ENCODE measurements around the gene VAV2. TPM values are rescaled to one million over a fixed set of nuclear protein-coding genes. Genes with fewer than 3 reads are reported as not detected.

The VAV2 gene
- polyA plus RNA-seq, 2 of the 4 experiments (the other 2 are of a cell fraction), result 9.8 to 21.4 TPM

GRCh38 chr9:133754187-133754586, 237.9 kb downstream of the VAV2 start:
- ChIA-PET CTCF (interaction anchor here (1.5 to 7.0 kb wide), 2 partner anchors 12 to 38 kb away, joined by 3 to 41 read pairs; no protein-coding TSS in a partner anchor), POLR2A (no interaction called here)
- Histone ChIP-seq H3K4me2 (no peak overlapping the region), H3K27ac (no peak overlapping the region), H3K4me3 (no peak overlapping the region), H3K9me3 (no peaks in the 10 kb centered on the region), H3K4me1 (no peaks in the 10 kb centered on the region)
- DNase-seq (ENCODE audit: low read depth in 1 of 2, low spot score in 1 of 2) (no peak), ATAC-seq (no peak), FAIRE-seq (no peak)
- TF ChIP-seq, protein P1, sequence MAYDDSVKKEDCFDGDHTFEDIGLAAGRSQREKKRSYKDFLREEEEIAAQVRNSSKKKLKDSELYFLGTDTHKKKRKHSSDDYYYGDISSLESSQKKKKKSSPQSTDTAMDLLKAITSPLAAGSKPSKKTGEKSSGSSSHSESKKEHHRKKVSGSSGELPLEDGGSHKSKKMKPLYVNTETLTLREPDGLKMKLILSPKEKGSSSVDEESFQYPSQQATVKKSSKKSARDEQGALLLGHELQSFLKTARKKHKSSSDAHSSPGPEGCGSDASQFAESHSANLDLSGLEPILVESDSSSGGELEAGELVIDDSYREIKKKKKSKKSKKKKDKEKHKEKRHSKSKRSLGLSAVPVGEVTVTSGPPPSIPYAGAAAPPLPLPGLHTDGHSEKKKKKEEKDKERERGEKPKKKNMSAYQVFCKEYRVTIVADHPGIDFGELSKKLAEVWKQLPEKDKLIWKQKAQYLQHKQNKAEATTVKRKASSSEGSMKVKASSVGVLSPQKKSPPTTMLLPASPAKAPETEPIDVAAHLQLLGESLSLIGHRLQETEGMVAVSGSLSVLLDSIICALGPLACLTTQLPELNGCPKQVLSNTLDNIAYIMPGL (CRISPR knock-in tag; IDR thresholded peaks at IDR 0.05; ENCODE audit: borderline replicate concordance), result no peak
- no peak for TF ChIP-seq HDAC2 (IDR thresholded peaks at IDR 0.05)
- no peak for TF ChIP-seq CBX2 (IDR thresholded peaks at IDR 0.05; ENCODE audit: borderline replicate concordance, low read depth)
- no peak for TF ChIP-seq EP300 (IDR thresholded peaks at IDR 0.05)
- TF ChIP-seq RFX5 (IDR thresholded peaks at IDR 0.05), result no peak
- TF ChIP-seq EHF (CRISPR knock-in tag; IDR thresholded peaks at IDR 0.05), result no peak
- TF ChIP-seq TP53 (CRISPR knock-in tag; IDR thresholded peaks at IDR 0.05), result no peak
- TF ChIP-seq FOXS1 (CRISPR knock-in tag; IDR thresholded peaks at IDR 0.05), result no peak
- no peak for TF ChIP-seq NR3C1 (IDR thresholded peaks at IDR 0.05)
- no peak for TF ChIP-seq ESRRA (IDR thresholded peaks at IDR 0.05; ENCODE audit: borderline replicate concordance, low read length)
- TF ChIP-seq PHF8 (IDR thresholded peaks at IDR 0.05; ENCODE audit: borderline replicate concordance, low read depth), result no peak
- TF ChIP-seq SMC3 (IDR thresholded peaks at IDR 0.05), result no peak
- no peak for TF ChIP-seq JUN (IDR thresholded peaks at IDR 0.05)
- no peak for TF ChIP-seq BHLHE40 (IDR thresholded peaks at IDR 0.05; ENCODE audit: low read depth, low read length)
- TF ChIP-seq CHD4 (IDR thresholded peaks at IDR 0.05; ENCODE audit: borderline replicate concordance), result no peak
- no peak for TF ChIP-seq MAFK (IDR thresholded peaks at IDR 0.05; ENCODE audit: partially characterized antibody)
- TF ChIP-seq HEYL (CRISPR knock-in tag; IDR thresholded peaks at IDR 0.05), result no peak
- TF ChIP-seq, protein P2, sequence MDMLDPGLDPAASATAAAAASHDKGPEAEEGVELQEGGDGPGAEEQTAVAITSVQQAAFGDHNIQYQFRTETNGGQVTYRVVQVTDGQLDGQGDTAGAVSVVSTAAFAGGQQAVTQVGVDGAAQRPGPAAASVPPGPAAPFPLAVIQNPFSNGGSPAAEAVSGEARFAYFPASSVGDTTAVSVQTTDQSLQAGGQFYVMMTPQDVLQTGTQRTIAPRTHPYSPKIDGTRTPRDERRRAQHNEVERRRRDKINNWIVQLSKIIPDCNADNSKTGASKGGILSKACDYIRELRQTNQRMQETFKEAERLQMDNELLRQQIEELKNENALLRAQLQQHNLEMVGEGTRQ (IDR thresholded peaks at IDR 0.05), result no peak
- no peak for TF ChIP-seq ELK1 (IDR thresholded peaks at IDR 0.05; ENCODE audit: low read depth, low read length)
- 95% methylated on average over 6 of the region's 6 CpGs for WGBS (ENCODE audit: missing lambda C conversion rate)

- WGBS (ENCODE audit: missing lambda C conversion rate), result 68% methylated on average over 9 of the region's 9 CpGs
- FAIRE-seq (no peak), ATAC-seq (no peak), DNase-seq (ENCODE audit: low read depth in 1 of 2, low spot score in 1 of 2) (no peak)
- Histone ChIP-seq H3K4me1 (no peaks in the 10 kb centered on the region), H3K4me3 (no peak overlapping the region), H3K27ac (no peak overlapping the region), H3K9me3 (no peaks in the 10 kb centered on the region), H3K4me2 (no peak overlapping the region)
- CTCF ChIA-PET, result interaction anchor here (0.7 to 7.0 kb wide), 3 partner anchors 11 to 17 kb away, joined by 3 to 41 read pairs (median 4); no protein-coding TSS in a partner anchor
- TF ChIP-seq EP300 (IDR thresholded peaks at IDR 0.05) (no peak), NR3C1 (IDR thresholded peaks at IDR 0.05) (no peak), MYC (IDR thresholded peaks at IDR 0.05; ENCODE audit: borderline replicate concordance, low read length) (no peak), JUNB (IDR thresholded peaks at IDR 0.05) (no peak), BCL3 (IDR thresholded peaks at IDR 0.05) (no peak)
- TF ChIP-seq, protein P2 (IDR thresholded peaks at IDR 0.05), result no peak
- POLR2A ChIA-PET, result no interaction called here
Measured at GRCh38 chr9:133752739-133753446, 239.2 kb downstream of the VAV2 start.

All from A549 (cell line).